Kidney (tissue), 14 donors: Measurements from ENCODE around the gene RHOA. TPM values are rescaled to one million over a fixed set of nuclear protein-coding genes. Genes with fewer than 3 reads are reported as not detected.
A peak's percentile ranks its signal among the peaks of the same experiment; 100 is the strongest.

Experiments
- DNase-seq, 5 donors: peaks; one replicate each; pipeline ENCODE4 v3.0.0-alpha.2; 2013 to 2020
- FAIRE-seq: peaks from 2 replicates; lab custom pipeline; 2012; peaks lifted over from hg19 to GRCh38; lab: Jason Lieb, UNC
- H3K27ac ChIP-seq, 2 donors: one replicate each; pipeline ENCODE4 v1.7.0; 2013; ENCODE audit warnings: low read depth in 2 of 2, low read length in 2 of 2, inconsistent platforms in 1 of 2
- H3K27me3 ChIP-seq: one replicate; pipeline ENCODE4 v1.7.1; 2013; ENCODE audit warnings: low read length, inconsistent platforms; ENCODE audit not compliant: control insufficient read depth, insufficient read depth
- H3K36me3 ChIP-seq, 3 donors: one replicate each; pipeline versions ENCODE4 v1.7.0 to v1.7.1; 2013; ENCODE audit warnings: low read length in 3 of 3, control low read depth in 1 of 3, inconsistent platforms in 1 of 3; ENCODE audit not compliant: insufficient read depth in 3 of 3, control insufficient read depth in 2 of 3
- H3K4me1 ChIP-seq, 3 donors: one replicate each; pipeline versions ENCODE4 v1.7.0 to v1.7.1; 2013; ENCODE audit warnings: low read length in 3 of 3, inconsistent platforms in 1 of 3, low read depth in 1 of 3; ENCODE audit not compliant: control insufficient read depth in 2 of 3, insufficient read depth in 2 of 3
- H3K4me3 ChIP-seq, 3 donors: one replicate each; pipeline versions ENCODE4 v1.7.0 to v1.8.1; 2013; ENCODE audit warnings: low read length in 3 of 3, control low read depth in 1 of 3, inconsistent platforms in 1 of 3
- H3K9ac ChIP-seq, 3 donors: one replicate each; pipeline versions ENCODE4 v1.7.0 to v1.7.1; 2013; ENCODE audit warnings: low read length in 3 of 3, control low read depth in 1 of 3, inconsistent platforms in 1 of 3
- H3K9me3 ChIP-seq, 3 donors: one replicate each; pipeline versions ENCODE4 v1.7.0 to v1.7.1; 2013; ENCODE audit warnings: low read length in 3 of 3, control low read depth in 1 of 3, inconsistent platforms in 1 of 3; ENCODE audit not compliant: control insufficient read depth in 2 of 3, insufficient read depth in 1 of 3
- intact Hi-C: fragments of 100-400 bp; cut with DNase I; formaldehyde crosslinking; loops from one replicate; pipeline ENCODE4 v1.11.1; 2022
- polyA plus RNA-seq: library from polyadenylated mRNA; stranded (reverse); fragments of 350-450 nt; fragmentation: Illumina TruSeq; extraction: RNeasy Lipid Tissue Mini Kit (QIAGEN cat#74804); gene quantifications from one replicate; pipeline ENCODE4 v1.2.3, GENCODE V29; 2014; ENCODE audit warnings: low read depth, low replicate concordance; ENCODE audit not compliant: insufficient read depth
- total RNA-seq: library from RNA; stranded (reverse); fragmentation: NEBNext Ultra II Directional; extraction: Animal tissue kit (Norgen Biotek cat#: 25700); gene quantifications from one replicate; pipeline ENCODE4 v1.2.1, GENCODE V29; 2021
- TF ChIP-seq, protein P1 (sequence below): IDR thresholded peaks from 3 replicates; pipeline ENCODE4 v1.5.1; 2012; ENCODE audit warnings: mild to moderate bottlenecking, moderate library complexity, borderline replicate concordance; ENCODE audit not compliant: insufficient read depth; ENCODE audit errors: extremely low read depth
- donor health status: control.
- donor health status: control.
- donor health status: control.
- donor health status: control.
- donor health status: control.
- donor health status: DM: yes; HTN: yes; CAD: no.
- donor health status: Normal renal cell carcinoma (clear cell type).

Gene RHOA
- total and polyA plus RNA-seq, 2 donors from 2014 or later, result 345 to 709 TPM

DNA sequence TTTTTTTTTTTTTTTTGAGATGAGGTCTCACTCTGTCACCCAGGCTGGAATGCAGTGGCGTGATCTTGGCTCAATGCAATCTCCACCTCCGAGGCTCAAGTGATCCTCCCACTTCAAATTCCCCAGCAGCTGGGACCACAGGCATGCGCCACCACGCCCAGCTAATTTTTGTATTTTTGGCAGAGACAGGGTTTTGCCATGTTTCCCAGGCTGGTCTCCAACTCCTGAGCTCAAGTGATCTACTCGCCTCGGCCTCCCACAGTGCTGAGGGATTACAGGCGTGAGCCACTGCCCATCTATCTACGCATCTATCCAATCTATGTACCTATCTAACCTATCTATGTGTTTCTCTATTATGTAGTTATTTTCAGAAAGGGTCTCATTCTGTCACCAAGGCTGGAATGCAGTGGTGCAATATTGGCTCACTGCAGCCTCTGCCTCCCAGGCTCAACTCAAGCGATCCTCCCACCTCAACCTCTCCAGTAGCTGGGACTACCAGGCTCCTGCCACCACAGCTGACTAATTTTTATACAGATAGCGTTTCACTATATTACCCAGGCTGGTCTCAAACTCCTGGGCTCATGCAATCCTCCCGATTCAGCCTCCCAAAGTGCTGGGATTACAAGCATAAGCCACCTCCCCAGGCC lies 33.4 kb downstream of the RHOA start:
- no peak overlapping the region for H3K9ac ChIP-seq
- FAIRE-seq, result no peak
- H3K27ac ChIP-seq, result no peak overlapping the region
- H3K27me3 ChIP-seq, result no peaks in the 10 kb centered on the region
- DNase-seq, result peak in 1 of 5 donors; percentile 66
- H3K4me3 ChIP-seq, result no peak overlapping the region
- H3K9me3 ChIP-seq, result no peaks in the 10 kb centered on the region
- intact Hi-C loops, result no loop called here
- peaks cover 3 to 5% (median 5%) of the 10 kb centered on the region in 3 donors for H3K36me3 ChIP-seq
- H3K4me1 ChIP-seq, result no peaks in the 10 kb centered on the region
- TF ChIP-seq, protein P1, sequence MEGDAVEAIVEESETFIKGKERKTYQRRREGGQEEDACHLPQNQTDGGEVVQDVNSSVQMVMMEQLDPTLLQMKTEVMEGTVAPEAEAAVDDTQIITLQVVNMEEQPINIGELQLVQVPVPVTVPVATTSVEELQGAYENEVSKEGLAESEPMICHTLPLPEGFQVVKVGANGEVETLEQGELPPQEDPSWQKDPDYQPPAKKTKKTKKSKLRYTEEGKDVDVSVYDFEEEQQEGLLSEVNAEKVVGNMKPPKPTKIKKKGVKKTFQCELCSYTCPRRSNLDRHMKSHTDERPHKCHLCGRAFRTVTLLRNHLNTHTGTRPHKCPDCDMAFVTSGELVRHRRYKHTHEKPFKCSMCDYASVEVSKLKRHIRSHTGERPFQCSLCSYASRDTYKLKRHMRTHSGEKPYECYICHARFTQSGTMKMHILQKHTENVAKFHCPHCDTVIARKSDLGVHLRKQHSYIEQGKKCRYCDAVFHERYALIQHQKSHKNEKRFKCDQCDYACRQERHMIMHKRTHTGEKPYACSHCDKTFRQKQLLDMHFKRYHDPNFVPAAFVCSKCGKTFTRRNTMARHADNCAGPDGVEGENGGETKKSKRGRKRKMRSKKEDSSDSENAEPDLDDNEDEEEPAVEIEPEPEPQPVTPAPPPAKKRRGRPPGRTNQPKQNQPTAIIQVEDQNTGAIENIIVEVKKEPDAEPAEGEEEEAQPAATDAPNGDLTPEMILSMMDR, result no peak

DNA sequence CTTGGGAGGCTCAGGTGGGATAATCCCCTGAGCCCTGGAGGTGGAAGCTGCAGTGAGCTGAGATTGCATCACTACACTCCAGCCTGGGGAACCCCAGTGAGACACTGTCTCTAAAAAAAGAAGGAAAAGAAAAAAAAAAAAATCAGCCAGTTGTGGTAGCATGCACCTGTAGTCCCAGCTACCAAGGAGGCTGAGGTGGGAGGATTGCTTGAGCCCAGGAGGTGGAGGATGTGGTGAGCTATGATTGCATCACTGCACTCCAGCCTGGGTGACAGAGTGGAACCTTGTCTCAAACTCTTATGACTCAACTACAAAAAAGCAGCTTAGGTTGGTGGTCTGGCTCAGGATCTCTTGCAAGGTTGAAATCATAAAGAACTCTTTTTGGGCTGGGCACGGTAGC lies 34.3 kb downstream of the RHOA start:
- intact Hi-C loops, result no loop called here
- DNase-seq (peak in 1 of 5 donors; percentile 11), FAIRE-seq (no peak)
- Histone ChIP-seq H3K36me3 (peaks cover 3 to 7% (median 5%) of the 10 kb centered on the region in 3 donors), H3K4me3 (no peak overlapping the region), H3K4me1 (no peaks in the 10 kb centered on the region), H3K9me3 (no peaks in the 10 kb centered on the region), H3K27ac (no peak overlapping the region), H3K27me3 (no peaks in the 10 kb centered on the region), H3K9ac (no peak overlapping the region)
- TF ChIP-seq, protein P1, result no peak

DNA sequence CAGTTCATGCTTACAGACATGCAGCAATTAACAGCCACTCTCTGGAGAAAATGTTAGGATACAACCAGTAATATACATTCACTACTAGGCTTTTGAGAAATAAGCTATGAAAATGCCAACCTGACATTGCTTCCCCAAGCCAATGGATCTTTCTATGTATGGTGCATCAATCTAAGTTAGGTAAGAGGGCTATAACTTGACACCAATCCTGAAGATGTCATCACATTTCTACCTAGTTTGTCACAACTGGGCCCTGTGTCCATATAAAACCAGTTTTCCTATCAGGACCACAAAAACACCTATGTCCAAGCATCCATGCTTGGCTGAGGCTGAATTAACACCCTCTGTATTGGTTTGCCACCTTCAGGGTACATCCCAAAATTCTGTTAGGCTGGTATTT lies 39.8 kb downstream of the RHOA start:
- DNase-seq (no peak), FAIRE-seq (no peak)
- TF ChIP-seq, protein P1, result no peak
- Histone ChIP-seq H3K9me3 (no peaks in the 10 kb centered on the region), H3K4me1 (no peaks in the 10 kb centered on the region), H3K27ac (no peak overlapping the region), H3K36me3 (peaks cover 9 to 19% (median 14%) of the 10 kb centered on the region in 3 donors), H3K4me3 (no peak overlapping the region), H3K9ac (no peak overlapping the region), H3K27me3 (no peaks in the 10 kb centered on the region)
- intact Hi-C loops, result no loop called here
